Mesendoderm (in vitro differentiated cells): ENCODE measurements around the gene MAD2L2.

Source experiments
- DNase-seq: peaks from one replicate; pipeline ENCODE4 v3.0.0; 2013
- H2AK5ac ChIP-seq: 2 replicates; pipeline ENCODE4 v1.6.1; 2013; ENCODE audit warnings: low read length, inconsistent platforms
- H2BK120ac ChIP-seq: 2 replicates; pipeline ENCODE4 v1.6.1; 2013; ENCODE audit warnings: low read depth, mild to moderate bottlenecking, low read length, moderate library complexity, mixed read lengths
- H2BK15ac ChIP-seq: replicated peaks from 2 replicates; pipeline ENCODE4 v1.6.1; 2013; ENCODE audit warnings: low read depth, mild to moderate bottlenecking, moderate library complexity
- H2BK5ac ChIP-seq: 2 replicates; pipeline ENCODE4 v1.6.1; 2013; ENCODE audit warnings: low read length, inconsistent platforms
- H3K18ac ChIP-seq: 2 replicates; pipeline ENCODE4 v1.6.1; 2013; ENCODE audit warnings: mild to moderate bottlenecking, low read length, mixed read lengths
- H3K23ac ChIP-seq: one replicate; pipeline ENCODE4 v1.6.1; 2013; ENCODE audit warnings: low read length
- H3K27ac ChIP-seq: 2 replicates; pipeline ENCODE4 v1.5.1; 2013; ENCODE audit warnings: low read depth, mild to moderate bottlenecking, inconsistent platforms, low read length, moderate library complexity
- H3K27me3 ChIP-seq: 2 replicates; pipeline ENCODE4 v1.6.1; 2013; ENCODE audit warnings: low read length, control low read depth, mild to moderate bottlenecking, inconsistent platforms; ENCODE audit not compliant: insufficient read depth, poor library complexity
- H3K36me3 ChIP-seq: 2 replicates; pipeline ENCODE4 v1.6.1; 2013; ENCODE audit warnings: low read length, inconsistent platforms; ENCODE audit not compliant: control insufficient read depth, insufficient read depth
- H3K4ac ChIP-seq: one replicate; pipeline ENCODE4 v1.6.1; 2013; ENCODE audit warnings: low read depth, mild to moderate bottlenecking, low read length, moderate library complexity
- H3K4me1 ChIP-seq: 2 replicates; pipeline ENCODE4 v1.6.1; 2013; ENCODE audit warnings: low read depth, low read length, inconsistent platforms; ENCODE audit not compliant: control insufficient read depth
- H3K4me2 ChIP-seq: 2 replicates; pipeline ENCODE4 v1.6.1; 2013; ENCODE audit warnings: low read length
- H3K4me3 ChIP-seq: 2 replicates; pipeline ENCODE4 v1.5.1; 2013; ENCODE audit warnings: mild to moderate bottlenecking, low read length
- H3K56ac ChIP-seq: one replicate; pipeline ENCODE4 v1.6.1; 2013; ENCODE audit warnings: low read length
- H3K79me1 ChIP-seq: 2 replicates; pipeline ENCODE4 v1.6.1; 2013; ENCODE audit warnings: low read length, inconsistent platforms
- H3K79me2 ChIP-seq: 2 replicates; pipeline ENCODE4 v1.6.1; 2013; ENCODE audit warnings: mild to moderate bottlenecking, low read length; ENCODE audit not compliant: control insufficient read depth, insufficient read depth
- H3K9ac ChIP-seq: 2 replicates; pipeline ENCODE4 v1.6.1; 2013; ENCODE audit warnings: low read length, inconsistent platforms
- H4K5ac ChIP-seq: one replicate; pipeline ENCODE4 v1.6.1; 2013; ENCODE audit warnings: low read length
- H4K8ac ChIP-seq: one replicate; pipeline ENCODE4 v1.6.1; 2013; ENCODE audit warnings: low read depth, mild to moderate bottlenecking, control low read depth, low read length, moderate library complexity
- WGBS: extraction: QIAGEN DNeasy Blood & Tissue Kit; methylation state at CpG from one replicate; pipeline ENCODE4 v1.1.7; 2013; ENCODE audit warnings: low lambda C conversion rate, missing lambda C conversion rate; ENCODE audit not compliant: insufficient coverage; ENCODE audit errors: extremely low coverage; 5-methylcytosine and 5-hydroxymethylcytosine counted together

MAD2L2 gene

DNA sequence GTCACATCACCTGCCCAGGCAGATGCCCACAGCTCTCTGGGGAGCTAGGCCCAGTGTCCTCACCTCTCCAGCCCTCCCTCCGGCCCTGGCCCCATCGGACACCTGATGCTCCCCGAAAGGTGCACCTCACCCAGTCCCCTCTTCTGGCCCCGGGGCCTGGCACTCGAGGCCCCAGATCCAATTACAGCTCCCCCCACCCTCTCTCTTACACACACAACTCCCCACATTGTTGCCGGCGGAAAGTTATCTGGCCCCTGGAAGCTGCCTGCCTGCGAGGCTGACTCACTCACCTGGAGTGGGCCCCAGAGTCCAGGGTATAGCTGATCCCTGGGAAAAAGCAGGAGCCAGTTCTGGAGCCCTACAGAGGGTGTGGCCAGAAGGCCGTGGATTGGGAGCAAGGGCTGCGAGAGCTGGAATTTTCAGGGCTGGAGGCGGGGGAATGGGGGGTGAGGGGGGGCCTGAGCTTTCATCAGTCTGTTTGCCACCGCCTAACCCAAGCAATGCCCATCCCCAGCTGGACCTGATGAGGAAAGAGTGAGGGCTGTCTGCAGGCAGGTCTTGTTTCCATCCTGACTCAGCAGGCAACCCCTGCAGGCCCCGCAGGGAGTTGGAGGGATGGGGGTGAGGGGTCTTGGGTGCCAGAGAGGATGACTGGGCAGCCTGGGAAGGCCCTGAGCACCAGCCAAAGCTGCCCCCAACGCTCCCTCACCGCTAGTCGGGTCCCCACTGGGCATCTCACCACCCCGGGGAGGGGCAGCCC is 27.7 kb downstream of the MAD2L2 start:
- H3K18ac ChIP-seq: no peak overlapping the region
- no CpG with 5 or more reads among the region's 17 CpGs for WGBS
- H3K56ac ChIP-seq: peak overlapping the region; percentile 75
- H3K4me3 ChIP-seq: no peak overlapping the region
- H2BK15ac ChIP-seq: no peak overlapping the region
- peak overlapping the region; percentile 58 for H3K4me2 ChIP-seq
- no peaks in the 10 kb centered on the region for H3K79me1 ChIP-seq
- no peaks in the 10 kb centered on the region for H3K27me3 ChIP-seq
- H3K27ac ChIP-seq: no peak overlapping the region
- H3K23ac ChIP-seq: no peak overlapping the region
- H2BK5ac ChIP-seq: no peak overlapping the region
- no peak overlapping the region for H4K8ac ChIP-seq
- H2AK5ac ChIP-seq: no peak overlapping the region
- no peaks in the 10 kb centered on the region for H3K79me2 ChIP-seq
- peak; percentile 74 for DNase-seq
- H4K5ac ChIP-seq: no peak overlapping the region
- H3K36me3 ChIP-seq: no peaks in the 10 kb centered on the region
- H2BK120ac ChIP-seq: no peak overlapping the region
- H3K9ac ChIP-seq: peak overlapping the region; percentile 74
- no peaks in the 10 kb centered on the region for H3K4me1 ChIP-seq
- H3K4ac ChIP-seq: no peak overlapping the region

DNA sequence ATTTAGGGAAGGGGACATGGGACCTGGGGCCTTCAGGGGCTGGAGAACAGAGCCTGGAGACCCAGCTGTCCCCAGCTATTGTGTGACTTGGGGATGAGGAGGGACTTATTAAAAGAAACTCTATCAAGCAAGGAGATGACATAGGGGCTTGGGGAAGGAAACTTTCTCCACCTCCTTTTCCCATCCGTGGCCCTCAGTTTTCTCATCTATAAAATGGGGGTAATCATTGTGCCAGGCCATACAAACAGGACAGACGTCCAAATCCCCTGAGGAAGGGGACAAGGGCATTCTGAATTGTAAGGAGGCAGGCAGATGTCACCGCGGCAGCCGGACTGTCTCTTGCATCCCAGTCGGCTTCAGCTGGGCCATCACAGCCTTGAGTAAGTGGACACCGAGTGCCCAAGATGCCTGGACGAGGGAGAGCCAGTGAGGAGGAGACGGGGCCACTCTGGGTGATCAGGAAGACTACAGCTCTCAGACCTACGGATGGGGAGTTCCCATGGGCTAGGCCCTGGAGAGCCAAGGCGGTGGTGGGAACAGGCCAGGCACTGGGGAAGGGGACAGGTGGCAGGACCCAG is 28.7 kb downstream of the MAD2L2 start:
- Histone ChIP-seq H2BK120ac (no peak overlapping the region), H3K9ac (no peak overlapping the region), H3K4me1 (no peaks in the 10 kb centered on the region), H3K79me1 (no peaks in the 10 kb centered on the region), H2AK5ac (no peak overlapping the region), H3K4me2 (no peak overlapping the region), H4K8ac (no peak overlapping the region), H3K36me3 (no peaks in the 10 kb centered on the region), H2BK5ac (no peak overlapping the region), H3K4ac (no peak overlapping the region), H4K5ac (no peak overlapping the region), H3K23ac (no peak overlapping the region), H3K56ac (no peak overlapping the region), H3K18ac (no peak overlapping the region), H3K79me2 (no peaks in the 10 kb centered on the region), H3K27me3 (no peaks in the 10 kb centered on the region), H3K27ac (no peak overlapping the region), H3K4me3 (no peak overlapping the region), H2BK15ac (no peak overlapping the region)
- DNase-seq: no peak
- no CpG with 5 or more reads among the region's 11 CpGs for WGBS

DNA sequence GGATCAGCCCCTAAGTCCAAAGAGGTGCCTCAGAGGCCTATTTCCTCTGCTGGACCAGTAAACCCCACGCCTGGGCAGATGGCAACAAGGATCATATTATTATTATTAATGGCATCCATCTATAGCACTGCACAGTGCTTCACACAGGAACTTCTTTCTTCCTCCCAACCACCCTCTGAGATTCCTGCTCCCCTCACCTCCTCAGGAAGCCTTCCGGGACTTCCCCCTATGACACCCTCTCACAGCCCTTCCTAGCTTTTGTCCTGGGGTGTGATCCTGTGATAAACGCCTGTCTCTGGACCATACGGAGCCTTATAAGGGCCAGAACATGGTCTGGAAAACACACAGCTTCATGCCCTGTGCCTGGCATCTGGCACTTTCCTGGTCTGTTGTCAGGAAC is 29.9 kb downstream of the MAD2L2 start:
- no peak overlapping the region for H3K23ac ChIP-seq
- no peak overlapping the region for H3K4ac ChIP-seq
- no peak overlapping the region for H3K4me2 ChIP-seq
- no peaks in the 10 kb centered on the region for H3K27me3 ChIP-seq
- no peak overlapping the region for H4K8ac ChIP-seq
- H3K4me1 ChIP-seq: no peaks in the 10 kb centered on the region
- no peak overlapping the region for H2AK5ac ChIP-seq
- H3K79me2 ChIP-seq: no peaks in the 10 kb centered on the region
- H3K27ac ChIP-seq: no peak overlapping the region
- H2BK15ac ChIP-seq: no peak overlapping the region
- no peaks in the 10 kb centered on the region for H3K79me1 ChIP-seq
- no peak overlapping the region for H2BK120ac ChIP-seq
- no peak overlapping the region for H3K56ac ChIP-seq
- no peak overlapping the region for H2BK5ac ChIP-seq
- WGBS: no CpG with 5 or more reads among the region's 4 CpGs
- H4K5ac ChIP-seq: no peak overlapping the region
- H3K18ac ChIP-seq: no peak overlapping the region
- H3K4me3 ChIP-seq: no peak overlapping the region
- H3K9ac ChIP-seq: no peak overlapping the region
- no peaks in the 10 kb centered on the region for H3K36me3 ChIP-seq
- no peak for DNase-seq

DNA sequence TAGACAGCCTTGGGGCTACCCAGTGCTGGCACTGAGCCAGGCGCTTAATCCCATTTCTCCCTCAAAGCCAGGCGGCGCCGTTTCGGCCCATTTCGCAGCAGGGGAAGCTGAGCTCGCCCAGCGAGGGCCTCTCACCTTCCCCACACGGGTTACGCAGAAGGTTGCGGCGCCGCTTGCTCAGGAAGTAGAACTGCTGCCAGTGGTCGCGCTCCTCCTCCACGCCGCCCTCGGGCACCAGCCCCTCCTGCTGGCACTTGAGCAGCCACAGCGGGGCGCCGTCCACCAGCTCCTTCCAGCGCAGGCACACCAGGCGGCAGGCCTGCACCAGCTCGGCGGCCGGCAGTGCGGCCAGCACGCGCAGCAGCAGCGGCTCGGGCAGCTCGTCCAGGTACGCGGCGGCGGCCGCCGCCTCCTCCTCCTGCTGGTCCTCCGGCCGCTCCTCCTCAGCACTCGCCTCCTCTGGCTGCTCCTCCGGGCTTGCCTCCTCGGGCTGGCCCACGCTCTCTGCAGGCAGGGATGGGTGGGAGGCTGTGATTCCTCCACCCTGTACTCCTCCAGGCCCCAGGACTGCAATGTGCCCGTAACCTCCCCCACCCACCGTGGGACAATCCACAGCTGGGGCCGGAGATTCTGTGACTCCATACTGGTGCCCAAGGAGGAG is 30.5 kb downstream of the MAD2L2 start:
- Histone ChIP-seq H2BK5ac (no peak overlapping the region), H3K27me3 (no peaks in the 10 kb centered on the region)
- no CpG with 5 or more reads among the region's 47 CpGs for WGBS

DNA sequence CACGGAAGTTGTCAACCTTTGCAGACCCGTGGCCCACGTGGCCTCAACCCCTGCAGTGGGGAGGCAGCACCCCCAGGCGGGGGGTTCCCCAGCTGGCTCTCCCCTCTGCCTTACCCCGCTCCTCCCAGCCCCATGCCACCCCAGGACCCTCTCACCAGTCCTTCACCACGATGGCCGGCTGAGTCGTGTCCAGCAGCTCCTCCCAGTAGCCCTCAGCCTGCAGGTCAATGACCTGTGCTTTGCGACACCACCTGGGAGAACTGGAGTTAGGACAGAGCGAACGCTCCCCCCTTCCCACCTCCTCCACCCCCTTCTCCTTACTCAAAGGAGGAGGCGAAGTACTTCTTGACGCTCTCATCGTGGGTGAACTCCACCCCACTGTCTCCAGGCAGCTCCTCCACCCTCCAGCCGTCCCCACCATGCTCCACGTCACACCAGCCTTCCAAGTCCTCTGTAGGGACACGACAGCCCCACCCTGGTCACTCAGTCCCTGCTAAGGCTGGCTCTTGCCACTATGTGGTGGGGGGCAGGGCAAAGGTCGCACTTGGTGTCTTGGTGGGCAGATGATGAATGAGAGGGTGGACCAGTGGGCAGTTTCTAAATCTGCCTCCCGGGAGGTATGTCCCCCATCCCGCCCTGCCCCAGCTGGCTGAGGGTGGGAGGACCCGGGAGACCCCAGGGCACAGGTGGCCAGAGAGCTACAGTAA is 31.2 kb downstream of the MAD2L2 start:
- H3K56ac ChIP-seq: peak overlapping the region; percentile 49
- no peaks in the 10 kb centered on the region for H3K79me2 ChIP-seq
- H3K4me3 ChIP-seq: no peak overlapping the region
- H3K4me2 ChIP-seq: no peak overlapping the region
- no peaks in the 10 kb centered on the region for H3K27me3 ChIP-seq
- no peak overlapping the region for H2BK120ac ChIP-seq
- no peak overlapping the region for H3K4ac ChIP-seq
- H4K8ac ChIP-seq: no peak overlapping the region
- no peak overlapping the region for H3K9ac ChIP-seq
- no peak overlapping the region for H3K18ac ChIP-seq
- H3K23ac ChIP-seq: no peak overlapping the region
- H3K36me3 ChIP-seq: no peaks in the 10 kb centered on the region
- H3K4me1 ChIP-seq: no peaks in the 10 kb centered on the region
- DNase-seq: no peak
- H3K27ac ChIP-seq: no peak overlapping the region
- WGBS: no CpG with 5 or more reads among the region's 21 CpGs
- H2BK15ac ChIP-seq: no peak overlapping the region
- no peaks in the 10 kb centered on the region for H3K79me1 ChIP-seq
- peak overlapping the region; percentile 29 for H2AK5ac ChIP-seq
- no peak overlapping the region for H2BK5ac ChIP-seq
- no peak overlapping the region for H4K5ac ChIP-seq

More for the DNA sequence above, 30.5 kb downstream of the MAD2L2 start:
- Histone ChIP-seq H3K4me2 (no peak overlapping the region), H3K4me1 (no peaks in the 10 kb centered on the region), H3K79me2 (no peaks in the 10 kb centered on the region), H3K79me1 (no peaks in the 10 kb centered on the region), H3K27ac (no peak overlapping the region), H4K8ac (no peak overlapping the region), H2BK15ac (no peak overlapping the region), H3K18ac (no peak overlapping the region), H2BK120ac (no peak overlapping the region), H3K4me3 (no peak overlapping the region), H4K5ac (no peak overlapping the region), H2AK5ac (no peak overlapping the region), H3K4ac (no peak overlapping the region), H3K23ac (no peak overlapping the region), H3K36me3 (no peaks in the 10 kb centered on the region), H3K56ac (peak overlapping the region; percentile 26), H3K9ac (peak overlapping the region; percentile 17)
- DNase-seq: peak; percentile 85
